CD14-positive monocyte (primary cell): ENCODE results near the gene SLC4A4. TPM values are rescaled to one million over a fixed set of nuclear protein-coding genes. Genes with fewer than 3 reads are reported as not detected.

ENCODE experiments used
- DNase-seq, 3 donors: peaks; one replicate each; pipeline ENCODE4 v3.0.0-alpha.2; 2011 to 2022
- H2AFZ ChIP-seq: 2 replicates; pipeline ENCODE4 v1.6.0; 2012; ENCODE audit warnings: mild to moderate bottlenecking, low read depth, low read length, inconsistent platforms; ENCODE audit not compliant: insufficient read depth, poor library complexity, severe bottlenecking
- H3K27ac ChIP-seq, 2 donors: 1 replicate in 1 of 2; 2 replicates in 1 of 2; pipeline ENCODE4 v1.5.1; 2012 to 2013; ENCODE audit warnings: low read length in 2 of 2, control low read depth in 1 of 2, inconsistent platforms in 1 of 2, low read depth in 1 of 2, mild to moderate bottlenecking in 1 of 2
- H3K27me3 ChIP-seq, 2 donors: one replicate each; pipeline versions ENCODE4 v1.6.0 to v1.6.1; 2011 to 2013; ENCODE audit warnings: low read length in 2 of 2; ENCODE audit not compliant: control insufficient read depth in 2 of 2, insufficient read depth in 2 of 2
- H3K36me3 ChIP-seq, 2 donors: replicated peaks in 1 of 2; 1 replicate in 1 of 2; 2 replicates in 1 of 2; pipeline versions ENCODE4 v1.5.1 to v1.6.1; 2012 to 2013; ENCODE audit warnings: low read length in 2 of 2, control low read depth in 1 of 2, inconsistent platforms in 1 of 2, mild to moderate bottlenecking in 1 of 2; ENCODE audit not compliant: insufficient read depth in 2 of 2, control insufficient read depth in 1 of 2
- H3K4me1 ChIP-seq, 2 donors: 1 replicate in 1 of 2; 2 replicates in 1 of 2; pipeline versions ENCODE4 v1.5.1 to v1.6.1; 2012 to 2013; ENCODE audit warnings: low read length in 2 of 2, control low read depth in 1 of 2, inconsistent platforms in 1 of 2, mild to moderate bottlenecking in 1 of 2, moderate library complexity in 1 of 2; ENCODE audit not compliant: insufficient read depth in 2 of 2, control insufficient read depth in 1 of 2
- H3K4me2 ChIP-seq: replicated peaks from 2 replicates; pipeline ENCODE3; 2012; ENCODE audit warnings: low read length, moderate library complexity, mild to moderate bottlenecking; ENCODE audit not compliant: poor library complexity, severe bottlenecking; ENCODE audit errors: extremely low read depth
- H3K4me3 ChIP-seq, 3 experiments: fragments of 200-600 bp in 1 of 3; sonication (generic) in 1 of 3; replicated peaks in 1 of 3; 1 replicate in 2 of 3; 2 replicates in 1 of 3; pipeline ENCODE4 v1.5.1; 2011 to 2013; ENCODE audit warnings: low read length in 3 of 3, mild to moderate bottlenecking in 3 of 3, control low read depth in 2 of 3, low read depth in 2 of 3, inconsistent platforms in 1 of 3, moderate library complexity in 1 of 3
- H3K79me2 ChIP-seq: 2 replicates; pipeline ENCODE4 v1.6.0; 2012; ENCODE audit warnings: mild to moderate bottlenecking, control low read depth, inconsistent platforms, low read length, moderate library complexity; ENCODE audit not compliant: insufficient read depth
- H3K9ac ChIP-seq: 2 replicates; pipeline ENCODE4 v1.6.0; 2017; ENCODE audit warnings: low read length, mild to moderate bottlenecking; ENCODE audit not compliant: insufficient read depth, poor library complexity, severe bottlenecking
- H3K9me3 ChIP-seq, 2 donors: replicated peaks in 1 of 2; 1 replicate in 1 of 2; 2 replicates in 1 of 2; pipeline versions ENCODE4 v1.5.1 to v1.6.1; 2012 to 2013; ENCODE audit warnings: low read length in 2 of 2, control low read depth in 1 of 2; ENCODE audit not compliant: control insufficient read depth in 1 of 2, insufficient read depth in 1 of 2
- H4K20me1 ChIP-seq: 2 replicates; pipeline ENCODE4 v1.6.0; 2012; ENCODE audit warnings: mild to moderate bottlenecking, low read length, control low read depth, moderate library complexity; ENCODE audit not compliant: insufficient read depth
- H3K27ac Mint-ChIP-seq, 7 donors: one replicate each; pipeline ENCODE4 v1.8.0; 2020; ENCODE audit warnings: mild to moderate bottlenecking in 7 of 7, mixed read lengths in 7 of 7, moderate library complexity in 6 of 7, inconsistent platforms in 2 of 7
- H3K27me3 Mint-ChIP-seq, 3 donors: one replicate each; pipeline ENCODE4 v1.8.0; 2021 to 2022; ENCODE audit warnings: low read depth in 3 of 3, mild to moderate bottlenecking in 3 of 3, mixed read lengths in 3 of 3, moderate library complexity in 3 of 3, inconsistent platforms in 1 of 3
- H3K36me3 Mint-ChIP-seq, 2 donors: one replicate each; pipeline ENCODE4 v1.8.0; 2020; ENCODE audit warnings: mixed read lengths in 2 of 2, inconsistent platforms in 1 of 2, mild to moderate bottlenecking in 1 of 2
- H3K4me1 Mint-ChIP-seq: one replicate; pipeline ENCODE4 v1.8.0; 2020; ENCODE audit warnings: mild to moderate bottlenecking, mixed read lengths
- H3K4me3 Mint-ChIP-seq, 2 donors: one replicate each; pipeline ENCODE4 v1.8.0; 2020; ENCODE audit warnings: mild to moderate bottlenecking in 2 of 2, mixed read lengths in 2 of 2, moderate library complexity in 1 of 2
- H3K9me3 Mint-ChIP-seq, 7 donors: one replicate each; pipeline ENCODE4 v1.8.0; 2020 to 2022; ENCODE audit warnings: mixed read lengths in 7 of 7, mild to moderate bottlenecking in 6 of 7, moderate library complexity in 6 of 7, inconsistent platforms in 2 of 7
- CTCF ChIP-seq: fragments of 200-600 bp; IDR thresholded peaks from one replicate; pipeline ENCODE4 v1.8.0; 2022; ENCODE audit warnings: antibody characterized with exemption, mild to moderate bottlenecking
- WGBS: methylation state at CpG from one replicate; pipeline ENCODE4 v1.1.5; 2013; ENCODE audit warnings: missing lambda C conversion rate; ENCODE audit not compliant: insufficient coverage; 5-methylcytosine and 5-hydroxymethylcytosine counted together
- intact Hi-C, 2 donors: fragments of 100-400 bp; cut with micrococcal nuclease; formaldehyde crosslinking; loops; one replicate each; pipeline versions ENCODE4 v1.15.0 to v1.15.1; 2023
- polyA plus RNA-seq, 3 donors: library from polyadenylated mRNA; depleted of rRNA in 1 of 3; unstranded in 2 of 3; stranded (reverse) in 1 of 3; fragments of 300-500 nt in 2 of 3; fragments of >200 nt in 1 of 3; fragmentation: Illumina TruSeq in 2 of 3; gene quantifications; 1 replicate in 2 of 3; 2 replicates in 1 of 3; pipeline ENCODE4 v1.2.3, GENCODE V29; 2012 to 2021

Gene SLC4A4
- polyA plus RNA-seq, 3 donors, result 0.03 TPM; not detected in 2

GRCh38 chr4:71498002-71498401 lies 159.2 kb downstream of the SLC4A4 start:
- H3K27me3 ChIP-seq, result no peaks in the 10 kb centered on the region

GRCh38 chr4:71498625-71499024 lies 159.8 kb downstream of the SLC4A4 start:
- Histone ChIP-seq H3K79me2 (no peaks in the 10 kb centered on the region), H4K20me1 (no peaks in the 10 kb centered on the region), H3K4me3 (no peak overlapping the region), H3K4me1 (no peaks in the 10 kb centered on the region), H3K27ac (no peak overlapping the region), H3K36me3 (no peaks in the 10 kb centered on the region), H3K9ac (no peak overlapping the region), H3K9me3 (no peaks in the 10 kb centered on the region), H3K4me2 (no peak overlapping the region), H3K27me3 (no peaks in the 10 kb centered on the region), H2AFZ (no peak overlapping the region)
- Mint-ChIP-seq H3K4me1 (no peaks in the 10 kb centered on the region), H3K27me3 (no peaks in the 10 kb centered on the region), H3K36me3 (no peaks in the 10 kb centered on the region), H3K9me3 (peaks cover 0 to 2% (median 0%) of the 10 kb centered on the region in 7 donors), H3K4me3 (no peak overlapping the region), H3K27ac (no peak overlapping the region)
- DNase-seq, result no peak
- intact Hi-C loops, result no loop called here
- no peak for TF ChIP-seq CTCF

More at GRCh38 chr4:71498002-71498401, 159.2 kb downstream of the SLC4A4 start:
- Mint-ChIP-seq H3K27me3 (peaks cover 0 to 1% (median 0%) of the 10 kb centered on the region in 3 donors), H3K36me3 (no peaks in the 10 kb centered on the region), H3K4me1 (no peaks in the 10 kb centered on the region), H3K4me3 (no peak overlapping the region), H3K9me3 (peaks cover 0 to 2% (median 0%) of the 10 kb centered on the region in 7 donors), H3K27ac (no peak overlapping the region)
- no peaks in the 10 kb centered on the region for H3K36me3 ChIP-seq
- H3K9ac ChIP-seq, result no peak overlapping the region
- H2AFZ ChIP-seq, result no peak overlapping the region
- WGBS, result 96% methylated on average over 2 of the region's 2 CpGs
- H3K4me1 ChIP-seq, result no peaks in the 10 kb centered on the region
- no peak overlapping the region for H3K4me2 ChIP-seq
- DNase-seq, result no peak
- no peak for TF ChIP-seq CTCF
- H3K4me3 ChIP-seq, result no peak overlapping the region
- no peaks in the 10 kb centered on the region for H3K9me3 ChIP-seq
- intact Hi-C loops, result no loop called here
- no peak overlapping the region for H3K27ac ChIP-seq
- no peaks in the 10 kb centered on the region for H3K79me2 ChIP-seq
- no peaks in the 10 kb centered on the region for H4K20me1 ChIP-seq
